Esophagus (tissue), 2 donors: ENCODE measurements around the gene HOXD8. TPM values are rescaled to one million over a fixed set of nuclear protein-coding genes. Genes with fewer than 3 reads are reported as not detected.

Experiments
- H3K27ac ChIP-seq, 2 donors: one replicate each; pipeline ENCODE4 v1.5.1; 2013; ENCODE audit warnings: low read depth in 2 of 2, mild to moderate bottlenecking in 2 of 2, inconsistent platforms in 1 of 2, low read length in 1 of 2, moderate library complexity in 1 of 2
- H3K27me3 ChIP-seq, 2 donors: one replicate each; pipeline ENCODE4 v1.6.1; 2013; ENCODE audit warnings: low read length in 2 of 2, control low read depth in 1 of 2, mild to moderate bottlenecking in 1 of 2; ENCODE audit not compliant: insufficient read depth in 2 of 2, control insufficient read depth in 1 of 2
- H3K36me3 ChIP-seq, 2 donors: one replicate each; pipeline ENCODE4 v1.6.1; 2013; ENCODE audit warnings: low read length in 1 of 2; ENCODE audit not compliant: control insufficient read depth in 2 of 2, insufficient read depth in 2 of 2
- H3K4me1 ChIP-seq, 2 donors: one replicate each; pipeline ENCODE4 v1.6.1; 2013; ENCODE audit warnings: low read length in 1 of 2; ENCODE audit not compliant: control insufficient read depth in 2 of 2, insufficient read depth in 2 of 2
- H3K4me3 ChIP-seq, 2 donors: one replicate each; pipeline ENCODE4 v1.5.1; 2013; ENCODE audit warnings: low read length in 2 of 2, mild to moderate bottlenecking in 2 of 2, low read depth in 1 of 2, moderate library complexity in 1 of 2
- H3K9me3 ChIP-seq, 2 donors: one replicate each; pipeline ENCODE4 v1.6.1; 2013; ENCODE audit warnings: mild to moderate bottlenecking in 2 of 2, low read depth in 1 of 2, low read length in 1 of 2, moderate library complexity in 1 of 2; ENCODE audit not compliant: control insufficient read depth in 2 of 2, insufficient read depth in 1 of 2
- WGBS, 2 donors: extraction: QIAGEN DNeasy Blood & Tissue Kit; methylation state at CpG; one replicate each; pipeline ENCODE4 v1.1.7; 2013; 5-methylcytosine and 5-hydroxymethylcytosine counted together
- polyA plus RNA-seq, 2 donors: library from polyadenylated mRNA; stranded (reverse); fragments of 200-250 nt; gene quantifications; one replicate each; pipeline ENCODE4 v1.2.3, GENCODE V29; 2013
- donor health status: healthy with polysubstance abuse.
- donor health status: Bipolar disorder and iron deficiency.

Gene HOXD8
- polyA plus RNA-seq, 2 donors: 1.0 to 1.3 TPM

- Histone ChIP-seq H3K4me1 (peaks cover 6 to 11% of the 10 kb centered on the region in 2 donors), H3K27ac (no peak overlapping the region), H3K36me3 (no peaks in the 10 kb centered on the region), H3K4me3 (peak overlapping the region in 1 of 2 donors; percentile 26), H3K9me3 (peaks cover 0 to 18% of the 10 kb centered on the region in 2 donors), H3K27me3 (peaks cover 24 to 54% of the 10 kb centered on the region in 2 donors)
- 4% methylated on average over 18 of the region's 18 CpGs for WGBS, 2 donors
Observed at GRCh38 chr2:176097820-176098365, 31.6 kb upstream of the HOXD8 start.

- Histone ChIP-seq H3K27ac (no peak overlapping the region), H3K27me3 (peaks cover 24 to 53% of the 10 kb centered on the region in 2 donors), H3K9me3 (peaks cover 0 to 17% of the 10 kb centered on the region in 2 donors), H3K4me1 (peaks cover 0 to 5% of the 10 kb centered on the region in 2 donors), H3K4me3 (no peak overlapping the region), H3K36me3 (no peaks in the 10 kb centered on the region)
- WGBS, 2 donors: 5 to 7% methylated on average over 34 to 35 of the region's 35 CpGs
Observed at GRCh38 chr2:176098366-176099158, 30.9 kb upstream of the HOXD8 start.

- H3K4me3 ChIP-seq: no peak overlapping the region
- no peaks in the 10 kb centered on the region for H3K36me3 ChIP-seq
- H3K9me3 ChIP-seq: peaks cover 0 to 14% of the 10 kb centered on the region in 2 donors
- H3K4me1 ChIP-seq: peaks cover under 1 to 4% of the 10 kb centered on the region in 2 donors
- H3K27me3 ChIP-seq: peaks cover 31 to 53% of the 10 kb centered on the region in 2 donors
- no peak overlapping the region for H3K27ac ChIP-seq
- 12 to 15% methylated on average over 30 of the region's 30 CpGs for WGBS, 2 donors
Observed at GRCh38 chr2:176099159-176099727, 30.3 kb upstream of the HOXD8 start.

- no peak within 1 kb of the TSS for H3K4me3 ChIP-seq
- peaks cover 0 to 12% of the 10 kb centered on the region in 2 donors for H3K9me3 ChIP-seq
- H3K4me1 ChIP-seq: peaks cover 6 to 10% of the 10 kb centered on the region in 2 donors
- WGBS, 2 donors: 9 to 12% methylated on average over 70 of the region's 70 CpGs
- peaks cover 31 to 56% of the 10 kb centered on the region in 2 donors for H3K27me3 ChIP-seq
- no peaks in the 10 kb centered on the region for H3K36me3 ChIP-seq
- no peak within 1 kb of the TSS for H3K27ac ChIP-seq
Observed at GRCh38 chr2:176099728-176100546, 29.6 kb upstream of the HOXD8 start, which contains the start of gene HOXD12. TSS of gene HOXD12 (plus strand) at chr2:176099795. CDS start at chr2:176099802, 7 bp downstream.

- Histone ChIP-seq H3K4me1 (peaks cover 6 to 10% of the 10 kb centered on the region in 2 donors), H3K27ac (no peak overlapping the region), H3K36me3 (no peaks in the 10 kb centered on the region), H3K4me3 (no peak overlapping the region), H3K9me3 (peaks cover 0 to 12% of the 10 kb centered on the region in 2 donors), H3K27me3 (peaks cover 31 to 58% of the 10 kb centered on the region in 2 donors)
- 13 to 21% methylated on average over 28 of the region's 28 CpGs for WGBS, 2 donors
Observed at GRCh38 chr2:176100547-176101140, 28.9 kb upstream of the HOXD8 start.

- peaks cover 0 to 12% of the 10 kb centered on the region in 2 donors for H3K9me3 ChIP-seq
- peaks cover 31 to 60% of the 10 kb centered on the region in 2 donors for H3K27me3 ChIP-seq
- peaks cover 6 to 10% of the 10 kb centered on the region in 2 donors for H3K4me1 ChIP-seq
- no peak overlapping the region for H3K4me3 ChIP-seq
- H3K27ac ChIP-seq: no peak overlapping the region
- WGBS, 2 donors: 23 to 27% methylated on average over 2 of the region's 2 CpGs
- no peaks in the 10 kb centered on the region for H3K36me3 ChIP-seq
Observed at GRCh38 chr2:176101216-176101830, 28.2 kb upstream of the HOXD8 start.

GRCh38 chr2:176101842-176102241 lies 27.7 kb upstream of the HOXD8 start:
- Histone ChIP-seq H3K9me3 (peaks cover 0 to 12% of the 10 kb centered on the region in 2 donors), H3K36me3 (no peaks in the 10 kb centered on the region), H3K27ac (no peak overlapping the region), H3K4me3 (no peak overlapping the region), H3K4me1 (peaks cover 6 to 12% of the 10 kb centered on the region in 2 donors), H3K27me3 (peaks cover 31 to 60% of the 10 kb centered on the region in 2 donors)
- 45 to 57% methylated on average over 5 of the region's 5 CpGs for WGBS, 2 donors

- H3K4me1 ChIP-seq: peaks cover 9 to 12% of the 10 kb centered on the region in 2 donors
- 24 to 28% methylated on average over 7 of the region's 7 CpGs for WGBS, 2 donors
- H3K36me3 ChIP-seq: no peaks in the 10 kb centered on the region
- H3K27ac ChIP-seq: no peak overlapping the region
- peaks cover 0 to 12% of the 10 kb centered on the region in 2 donors for H3K9me3 ChIP-seq
- H3K27me3 ChIP-seq: peaks cover 31 to 59% of the 10 kb centered on the region in 2 donors
- no peak overlapping the region for H3K4me3 ChIP-seq
Observed at GRCh38 chr2:176102309-176102866, 27.1 kb upstream of the HOXD8 start.
